SK-N-SH (cell line): ENCODE measurements around the gene ZC3H10. TPM values are rescaled to one million over a fixed set of nuclear protein-coding genes. Genes with fewer than 3 reads are reported as not detected.

Experiments
- CTCF ChIA-PET: fragments of 300-600, 350-600 bp; formaldehyde crosslinking; extraction: SDS; loops from one replicate; lab custom pipeline; 2021; lab: Yijun Ruan, JAX
- POLR2A ChIA-PET: fragments of 350-600 bp; sonication (Branson Sonifier 250); formaldehyde crosslinking; extraction: SDS; loops from one replicate; lab custom pipeline; 2020; ENCODE audit warnings: antibody characterized with exemption, inconsistent platforms; lab: Yijun Ruan, JAX
- DNase-seq: peaks from one replicate; pipeline ENCODE4 v3.0.0; 2012
- H2AFZ ChIP-seq: fragments of 200-600 bp; sonication (generic); 2 replicates; pipeline ENCODE4 v1.8.1; 2016; ENCODE audit warnings: antibody characterized with exemption, mild to moderate bottlenecking, low read depth
- H3F3A ChIP-seq: fragments of 200-600 bp; sonication (generic); replicated peaks from 2 replicates; pipeline ENCODE3; 2016; ENCODE audit warnings: antibody characterized with exemption, mild to moderate bottlenecking; ENCODE audit not compliant: insufficient read depth
- H3K27ac ChIP-seq, 2 experiments: fragments of 200-500 bp in 1 of 2; fragments of 200-600 bp in 1 of 2; sonication (Bioruptor generic) in 1 of 2; sonication (generic), shearing (Covaris generic) in 1 of 2; 2 replicates each; pipeline versions ENCODE4 v1.5.1 to v1.6.1; 2014 to 2016; ENCODE audit warnings: low read depth in 2 of 2, inconsistent platforms in 1 of 2, low read length in 1 of 2, mild to moderate bottlenecking in 1 of 2, mixed read lengths in 1 of 2
- H3K27me3 ChIP-seq: fragments of 200-600 bp; sonication (generic), shearing (Covaris generic); 2 replicates; pipeline ENCODE4 v1.6.1; 2016; ENCODE audit warnings: mixed run types; ENCODE audit not compliant: insufficient read depth
- H3K36me3 ChIP-seq, 2 experiments: fragments of 200-500 bp in 1 of 2; fragments of 200-600 bp in 1 of 2; sonication (Bioruptor generic) in 1 of 2; sonication (generic) in 1 of 2; replicated peaks in 1 of 2; 2 replicates each; pipeline versions ENCODE3 to v1.5.1; 2014 to 2016; ENCODE audit warnings: low read length in 1 of 2, mild to moderate bottlenecking in 1 of 2; ENCODE audit not compliant: insufficient read depth in 2 of 2, control insufficient read depth in 1 of 2
- H3K4me1 ChIP-seq, 2 experiments: fragments of 200-500 bp in 1 of 2; fragments of 200-600 bp in 1 of 2; sonication (Bioruptor generic) in 1 of 2; sonication (generic), shearing (Covaris generic) in 1 of 2; 2 replicates each; pipeline versions ENCODE4 v1.5.1 to v1.6.1; 2014 to 2016; ENCODE audit warnings: low read depth in 1 of 2, low read length in 1 of 2, mixed run types in 1 of 2; ENCODE audit not compliant: insufficient read depth in 2 of 2, control insufficient read depth in 1 of 2
- H3K4me2 ChIP-seq: fragments of 200-600 bp; sonication (generic), shearing (Covaris generic); 2 replicates; pipeline ENCODE4 v1.6.1; 2017; ENCODE audit warnings: mixed run types
- H3K4me3 ChIP-seq, 2 experiments: fragments of 200-500 bp in 1 of 2; fragments of 200-600 bp in 1 of 2; sonication (Bioruptor generic) in 1 of 2; sonication (generic), shearing (Covaris generic) in 1 of 2; 2 replicates each; pipeline versions ENCODE4 v1.5.1 to v1.8.1; 2014 to 2016; ENCODE audit warnings: low read depth in 2 of 2, inconsistent platforms in 1 of 2, low read length in 1 of 2, mild to moderate bottlenecking in 1 of 2, mixed read lengths in 1 of 2, moderate library complexity in 1 of 2
- H3K79me2 ChIP-seq: fragments of 200-600 bp; sonication (generic); 2 replicates; pipeline ENCODE4 v1.8.1; 2017; ENCODE audit warnings: mild to moderate bottlenecking; ENCODE audit not compliant: insufficient read depth
- H3K9ac ChIP-seq: fragments of 200-600 bp; sonication (generic); 2 replicates; pipeline ENCODE4 v1.6.1; 2017; ENCODE audit warnings: mixed run types
- H3K9me2 ChIP-seq: fragments of 200-600 bp; sonication (generic); 2 replicates; pipeline ENCODE4 v1.6.1; 2017; ENCODE audit warnings: mixed run types
- H3K9me3 ChIP-seq: fragments of 200-600 bp; sonication (generic); 2 replicates; pipeline ENCODE4 v1.6.1; 2017; ENCODE audit warnings: mixed run types, mild to moderate bottlenecking, moderate library complexity
- H4K20me1 ChIP-seq: fragments of 200-600 bp; sonication (generic); 2 replicates; pipeline ENCODE4 v1.6.1; 2017; ENCODE audit warnings: mild to moderate bottlenecking, mixed run types; ENCODE audit not compliant: insufficient read depth
- EZH2phosphoT487 ChIP-seq: fragments of 200-600 bp; sonication (generic); IDR thresholded peaks from 2 replicates; pipeline ENCODE4 v1.6.1; 2017; ENCODE audit warnings: low read depth, mixed run types, mild to moderate bottlenecking, antibody characterized with exemption, moderate library complexity, borderline replicate concordance
- FOXJ3 ChIP-seq: sonication (generic); formaldehyde crosslinking; IDR thresholded peaks from 2 replicates; pipeline ENCODE4 v1.5.1; 2020; ENCODE audit warnings: mild to moderate bottlenecking, missing genetic modification reagents
- GABPA ChIP-seq: IDR thresholded peaks from 2 replicates; pipeline ENCODE4 v1.4.0; 2012; ENCODE audit warnings: low read depth, mild to moderate bottlenecking
- JUND ChIP-seq: IDR thresholded peaks from 2 replicates; pipeline ENCODE4 v1.4.0; 2012
- MEF2A ChIP-seq: IDR thresholded peaks from 2 replicates; pipeline ENCODE4 v1.4.0; 2012; ENCODE audit warnings: low read depth, borderline replicate concordance
- MXI1 ChIP-seq: IDR thresholded peaks from 2 replicates; pipeline ENCODE4 v1.6.1; 2012; ENCODE audit warnings: mild to moderate bottlenecking, low read depth, low read length, improper control_type of control experiment
- NFIC ChIP-seq: IDR thresholded peaks from 2 replicates; pipeline ENCODE4 v1.4.0; 2012; ENCODE audit warnings: borderline replicate concordance
- PBX3 ChIP-seq: IDR thresholded peaks from 2 replicates; pipeline ENCODE4; 2012
- POLR2AphosphoS5 ChIP-seq: IDR thresholded peaks from 2 replicates; pipeline ENCODE4 v1.6.1; 2012; ENCODE audit warnings: low read depth, low read length
- RFX5 ChIP-seq: IDR thresholded peaks from 2 replicates; pipeline ENCODE4 v1.6.1; 2012; ENCODE audit warnings: mild to moderate bottlenecking, improper control_type of control experiment, low read length
- RXRA ChIP-seq: IDR thresholded peaks from 2 replicates; pipeline ENCODE4 v1.4.0; 2012; ENCODE audit warnings: low read depth, mild to moderate bottlenecking, borderline replicate concordance
- SIN3A ChIP-seq: IDR thresholded peaks from 2 replicates; pipeline ENCODE4 v1.6.1; 2012; ENCODE audit warnings: low read depth, mild to moderate bottlenecking, low read length, moderate library complexity, borderline replicate concordance
- SMC3 ChIP-seq: IDR thresholded peaks from 2 replicates; pipeline ENCODE4 v1.6.1; 2012; ENCODE audit warnings: low read depth, low read length, improper control_type of control experiment
- TAF1 ChIP-seq: IDR thresholded peaks from 2 replicates; pipeline ENCODE4 v1.6.1; 2012; ENCODE audit warnings: low read depth, mild to moderate bottlenecking, low read length, moderate library complexity, borderline replicate concordance
- TCF12 ChIP-seq: IDR thresholded peaks from 2 replicates; pipeline ENCODE4 v1.4.0; 2012
- TEAD4 ChIP-seq: IDR thresholded peaks from 2 replicates; pipeline ENCODE4 v1.4.0; 2012; ENCODE audit warnings: mild to moderate bottlenecking, borderline replicate concordance; ENCODE audit not compliant: insufficient read depth
- USF1 ChIP-seq: IDR thresholded peaks from 2 replicates; pipeline ENCODE4 v1.4.0; 2012; ENCODE audit warnings: low read depth, borderline replicate concordance
- ZBTB33 ChIP-seq: IDR thresholded peaks from 2 replicates; pipeline ENCODE4 v1.4.0; 2012; ENCODE audit warnings: low read depth, borderline replicate concordance
- WGBS: methylation state at CpG from one replicate; pipeline ENCODE4 v1.1.6; 2017; ENCODE audit warnings: low lambda C conversion rate; 5-methylcytosine and 5-hydroxymethylcytosine counted together
- polyA plus RNA-seq, 3 experiments: library from polyadenylated mRNA; depleted of rRNA; stranded (reverse); fragments of >200 nt; gene quantifications; 2 replicates each; pipeline ENCODE4 v1.2.3, GENCODE V29; 2012
- TF ChIP-seq, protein P1 (sequence below): IDR thresholded peaks from 2 replicates; pipeline ENCODE4 v1.4.0; 2012; ENCODE audit warnings: low read depth
- TF ChIP-seq, protein P2 (sequence below): IDR thresholded peaks from 2 replicates; pipeline ENCODE4 v1.6.1; 2012; ENCODE audit warnings: mild to moderate bottlenecking, low read depth, low read length, moderate library complexity

The ZC3H10 gene
- polyA plus RNA-seq, 1 of the 3 experiments (the other 2 are of a cell fraction) = 2.0 TPM

GRCh38 chr12:56127888-56128669, 10.0 kb downstream of the ZC3H10 start, which contains the start of gene ESYT1 (continued):
- peak; percentile 86 for TF ChIP-seq POLR2AphosphoS5
- TF ChIP-seq NFIC = no peak
- TF ChIP-seq JUND = peak; percentile 42; the same call in 1 of the 2 replicates
- peak; percentile 36; the same call in 1 of the 2 replicates for TF ChIP-seq GABPA
- TF ChIP-seq PBX3 = peak; percentile 1; the same call in 1 of the 2 replicates
- TF ChIP-seq, protein P1, sequence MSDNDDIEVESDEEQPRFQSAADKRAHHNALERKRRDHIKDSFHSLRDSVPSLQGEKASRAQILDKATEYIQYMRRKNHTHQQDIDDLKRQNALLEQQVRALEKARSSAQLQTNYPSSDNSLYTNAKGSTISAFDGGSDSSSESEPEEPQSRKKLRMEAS = peak; percentile 74; the same call in 1 of the 2 replicates
- peak; percentile 70; the same call in 1 of the 2 replicates for TF ChIP-seq SIN3A
- peak; percentile 79; the same call in 1 of the 2 replicates for TF ChIP-seq RFX5
- no peak for TF ChIP-seq SMC3
- peak; percentile 86 for TF ChIP-seq TAF1

DNA sequence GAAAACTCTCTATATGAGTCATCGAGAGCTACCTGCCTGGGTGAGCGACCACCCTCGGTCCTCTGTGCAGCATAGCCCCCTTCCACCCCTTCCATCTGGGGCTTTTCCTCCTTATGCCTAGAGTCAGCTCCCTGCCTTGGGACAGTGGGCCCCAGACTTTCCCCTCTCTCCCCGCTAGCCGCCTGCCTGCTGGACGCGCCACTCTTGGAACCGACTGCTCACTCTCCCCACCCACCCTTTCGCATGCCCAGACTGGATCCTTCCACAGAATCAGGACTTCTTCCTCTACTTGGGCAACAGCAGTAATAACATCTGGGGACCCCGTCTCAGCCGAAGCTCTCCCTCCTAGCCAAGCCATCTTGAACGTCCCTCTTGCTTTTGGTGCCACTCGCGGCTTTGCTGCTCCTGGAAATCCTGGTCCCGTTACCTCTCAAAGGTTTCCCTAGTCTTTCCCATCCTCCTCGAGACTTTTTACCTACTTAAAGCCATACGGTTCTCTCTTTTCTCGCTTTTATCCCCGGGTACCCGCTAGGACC, 10.7 kb downstream of the ZC3H10 start:
- no peaks in the 10 kb centered on the region for H3K9me2 ChIP-seq
- DNase-seq = peak; percentile 53
- H3K9ac ChIP-seq = peak overlapping the region; percentile 88
- CTCF ChIA-PET = interaction anchor here (0.6 to 16.0 kb wide), 16 partner anchors 9 to 243 kb away, joined by 3 to 272 read pairs (median 4); partner anchors contain the start of genes MYL6, MYL6B, RNF41 and SMARCC2
- H3F3A ChIP-seq = peaks cover 34% of the 10 kb centered on the region
- no peaks in the 10 kb centered on the region for H3K9me3 ChIP-seq
- peaks cover 31% of the 10 kb centered on the region in 2 experiments for H3K36me3 ChIP-seq
- peak overlapping the region; percentile 74 to 85 for H3K27ac ChIP-seq
- H3K27me3 ChIP-seq = no peaks in the 10 kb centered on the region
- H4K20me1 ChIP-seq = no peaks in the 10 kb centered on the region
- H3K4me1 ChIP-seq = peaks cover 13 to 23% of the 10 kb centered on the region in 2 experiments
- 1% methylated on average over 18 of the region's 20 CpGs for WGBS
- H3K4me3 ChIP-seq = peak overlapping the region; percentile 67 to 89
- POLR2A ChIA-PET = interaction anchor here (0.6 to 2.9 kb wide), 11 partner anchors 9 to 93 kb away, joined by 3 to 44 read pairs (median 7); partner anchors contain the start of genes MYL6, MYL6B, PA2G4 and RNF41
- H3K4me2 ChIP-seq = peak overlapping the region; percentile 98
- H3K79me2 ChIP-seq = peaks cover 57% of the 10 kb centered on the region
- H2AFZ ChIP-seq = peak overlapping the region; percentile 38; the same call in 1 of the 2 replicates
- TF ChIP-seq USF1 (no peak), FOXJ3 (CRISPR knock-in tag) (no peak), TEAD4 (no peak), MXI1 (no peak; the same call in 1 of the 2 replicates), RXRA (no peak), TCF12 (no peak), RFX5 (no peak), MEF2A (no peak), ZBTB33 (no peak), PBX3 (no peak), EZH2phosphoT487 (no peak)
- TF ChIP-seq, protein P2, sequence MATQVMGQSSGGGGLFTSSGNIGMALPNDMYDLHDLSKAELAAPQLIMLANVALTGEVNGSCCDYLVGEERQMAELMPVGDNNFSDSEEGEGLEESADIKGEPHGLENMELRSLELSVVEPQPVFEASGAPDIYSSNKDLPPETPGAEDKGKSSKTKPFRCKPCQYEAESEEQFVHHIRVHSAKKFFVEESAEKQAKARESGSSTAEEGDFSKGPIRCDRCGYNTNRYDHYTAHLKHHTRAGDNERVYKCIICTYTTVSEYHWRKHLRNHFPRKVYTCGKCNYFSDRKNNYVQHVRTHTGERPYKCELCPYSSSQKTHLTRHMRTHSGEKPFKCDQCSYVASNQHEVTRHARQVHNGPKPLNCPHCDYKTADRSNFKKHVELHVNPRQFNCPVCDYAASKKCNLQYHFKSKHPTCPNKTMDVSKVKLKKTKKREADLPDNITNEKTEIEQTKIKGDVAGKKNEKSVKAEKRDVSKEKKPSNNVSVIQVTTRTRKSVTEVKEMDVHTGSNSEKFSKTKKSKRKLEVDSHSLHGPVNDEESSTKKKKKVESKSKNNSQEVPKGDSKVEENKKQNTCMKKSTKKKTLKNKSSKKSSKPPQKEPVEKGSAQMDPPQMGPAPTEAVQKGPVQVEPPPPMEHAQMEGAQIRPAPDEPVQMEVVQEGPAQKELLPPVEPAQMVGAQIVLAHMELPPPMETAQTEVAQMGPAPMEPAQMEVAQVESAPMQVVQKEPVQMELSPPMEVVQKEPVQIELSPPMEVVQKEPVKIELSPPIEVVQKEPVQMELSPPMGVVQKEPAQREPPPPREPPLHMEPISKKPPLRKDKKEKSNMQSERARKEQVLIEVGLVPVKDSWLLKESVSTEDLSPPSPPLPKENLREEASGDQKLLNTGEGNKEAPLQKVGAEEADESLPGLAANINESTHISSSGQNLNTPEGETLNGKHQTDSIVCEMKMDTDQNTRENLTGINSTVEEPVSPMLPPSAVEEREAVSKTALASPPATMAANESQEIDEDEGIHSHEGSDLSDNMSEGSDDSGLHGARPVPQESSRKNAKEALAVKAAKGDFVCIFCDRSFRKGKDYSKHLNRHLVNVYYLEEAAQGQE = no peak
